NCI-H187 treated with DMSO at 0.1 percent for 48 hours (cell line): ENCODE data around the gene ENDOG.
"Not testable (repeated sequence)": the region's sequence is repeated elsewhere in the genome, so short reads cannot be mapped to it uniquely, and the experiment has no call there.

ENCODE experiments used
- DNase-seq: peaks from one replicate; lab custom pipeline; 2025; lab: John Stamatoyannopoulos, UW

The ENDOG gene

GRCh38 chr9:128828719-128829452 lies 10.6 kb downstream of the ENDOG start:
- no peak for DNase-seq

GRCh38 chr9:128829477-128830251 lies 11.4 kb downstream of the ENDOG start, which contains the start of gene SPOUT1:
SPOUT1 (minus strand) TSS chr9:128829794; CDS start chr9:128829780, 14 bp downstream.
- DNase-seq = peak; percentile 17

DNA sequence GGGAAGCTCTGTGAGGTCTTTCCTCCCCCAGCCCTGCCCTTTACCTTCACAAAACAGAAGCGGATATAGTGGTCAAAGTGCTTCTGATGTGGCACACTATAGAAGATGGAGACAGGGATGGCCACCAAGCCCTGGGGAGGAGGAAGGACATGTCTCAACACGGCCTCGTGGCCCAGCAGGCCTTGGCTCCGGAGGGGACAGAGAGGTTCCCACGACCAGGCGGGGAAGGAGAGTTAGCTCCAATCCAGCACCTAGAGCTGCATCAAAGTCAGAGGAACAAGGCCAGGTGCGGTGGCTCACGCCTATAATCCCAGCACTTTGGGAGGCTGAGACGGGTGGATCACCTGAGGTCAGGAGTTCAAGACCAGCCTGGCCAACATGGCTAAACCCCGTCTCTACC lies 15.4 kb downstream of the ENDOG start:
- no peak for DNase-seq

GRCh38 chr9:128835246-128836210 lies 17.2 kb downstream of the ENDOG start:
- DNase-seq = no peak

DNA sequence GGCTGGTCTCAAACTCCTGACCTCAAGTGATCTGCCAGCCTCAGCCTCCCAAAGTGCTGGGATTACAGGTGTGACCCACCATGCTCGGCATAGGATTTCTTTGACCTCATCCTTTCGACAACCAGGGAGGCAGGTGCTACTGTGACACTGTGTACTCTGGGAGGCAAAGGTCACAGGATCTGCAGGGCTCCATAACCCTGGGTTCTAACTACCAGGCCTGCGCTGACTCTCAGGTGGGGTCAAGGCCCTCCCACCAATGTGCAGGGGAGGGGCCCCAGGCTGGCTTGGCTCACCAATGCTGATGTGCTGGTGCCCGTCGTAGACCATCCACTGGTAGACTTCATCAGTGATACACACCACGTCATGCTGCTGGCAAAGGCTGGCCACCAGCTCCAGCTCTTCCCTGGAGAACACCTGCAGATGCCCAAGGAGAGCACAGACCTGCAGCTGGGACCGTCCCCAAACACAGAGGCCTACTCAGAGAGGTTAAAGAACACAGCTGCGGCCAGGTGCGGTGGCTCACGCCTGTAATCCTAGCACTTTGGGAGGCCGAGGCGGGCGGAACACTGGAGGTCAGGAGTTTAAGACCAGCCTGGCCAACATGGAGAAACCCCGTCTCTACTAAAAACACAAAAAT lies 18.3 kb downstream of the ENDOG start:
- no peak for DNase-seq

DNA sequence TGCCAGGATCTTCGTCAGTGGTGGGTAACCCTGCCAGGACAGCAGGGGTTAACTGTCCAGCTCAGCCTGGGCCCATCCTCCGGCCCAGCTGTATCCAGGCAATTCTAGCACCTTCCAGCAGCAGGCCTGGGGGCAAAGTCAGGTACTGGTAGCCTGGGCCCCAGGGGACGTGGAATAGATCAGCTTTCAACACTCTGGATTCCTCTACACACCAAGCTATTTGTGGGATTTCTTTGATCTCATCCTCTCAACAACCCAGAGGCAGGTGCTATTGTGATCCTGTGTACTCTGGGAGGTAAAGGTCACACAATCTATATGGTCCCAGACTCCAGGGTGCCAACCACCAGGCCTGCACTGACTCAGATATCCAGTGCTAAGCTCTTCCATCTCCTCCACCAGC lies 20.0 kb downstream of the ENDOG start:
- no peak for DNase-seq

DNA sequence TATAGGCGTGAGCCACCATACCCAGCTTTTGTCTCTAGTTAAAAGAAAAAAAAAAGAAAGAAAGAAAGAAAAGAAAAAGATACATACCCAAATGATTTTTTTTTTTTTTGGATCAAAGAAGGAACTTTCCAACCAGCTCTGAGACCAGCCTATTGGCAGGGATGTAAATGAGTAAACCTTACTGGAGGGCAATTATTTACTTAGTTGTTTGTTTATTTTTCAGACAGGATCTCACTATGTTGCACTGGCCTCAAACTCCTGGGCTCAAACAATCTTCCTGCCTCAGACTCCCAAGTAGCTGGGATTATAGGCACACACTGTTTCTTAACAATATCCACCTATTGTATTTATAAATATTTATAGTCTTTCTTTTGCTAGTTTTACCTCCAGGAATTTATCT lies 22.2 kb downstream of the ENDOG start:
- DNase-seq = no peak

DNA sequence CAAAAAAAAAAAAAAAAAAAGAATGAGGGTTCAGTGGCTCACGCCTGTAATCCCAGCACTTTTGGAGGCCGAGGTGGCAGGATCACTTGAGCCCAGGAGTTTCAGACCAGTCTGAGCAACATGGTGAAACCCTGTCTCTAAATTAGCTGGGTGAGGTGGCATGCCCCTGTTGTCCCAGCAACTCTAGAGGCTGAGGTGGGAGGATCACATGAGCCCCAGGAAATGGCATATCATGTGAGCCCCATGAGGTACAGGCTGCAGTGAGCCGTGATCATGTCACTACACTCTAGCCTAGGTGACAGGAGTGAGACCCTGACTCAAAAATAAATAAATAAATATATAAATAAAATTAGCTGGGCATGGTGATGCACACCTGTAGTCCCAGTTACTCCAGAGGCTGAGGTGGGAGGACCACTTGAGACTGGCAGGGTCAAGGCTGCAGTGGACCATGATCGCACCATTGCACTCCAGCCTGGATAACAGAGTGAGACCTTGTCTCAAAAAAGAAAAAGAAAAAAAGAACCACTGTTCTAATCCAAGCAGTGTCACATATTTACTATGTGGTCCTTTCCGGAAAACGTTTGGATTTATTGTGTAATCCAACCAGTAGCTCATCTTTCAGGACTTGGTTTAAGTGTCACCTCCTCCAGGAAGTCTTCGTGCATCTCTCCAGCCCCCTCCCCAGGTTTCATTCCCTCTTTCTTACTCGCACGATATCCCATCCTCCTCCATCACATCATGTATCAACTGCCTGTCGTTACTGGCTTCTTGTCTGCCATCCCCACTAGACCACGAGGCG lies 23.6 kb downstream of the ENDOG start:
- DNase-seq = no peak

DNA sequence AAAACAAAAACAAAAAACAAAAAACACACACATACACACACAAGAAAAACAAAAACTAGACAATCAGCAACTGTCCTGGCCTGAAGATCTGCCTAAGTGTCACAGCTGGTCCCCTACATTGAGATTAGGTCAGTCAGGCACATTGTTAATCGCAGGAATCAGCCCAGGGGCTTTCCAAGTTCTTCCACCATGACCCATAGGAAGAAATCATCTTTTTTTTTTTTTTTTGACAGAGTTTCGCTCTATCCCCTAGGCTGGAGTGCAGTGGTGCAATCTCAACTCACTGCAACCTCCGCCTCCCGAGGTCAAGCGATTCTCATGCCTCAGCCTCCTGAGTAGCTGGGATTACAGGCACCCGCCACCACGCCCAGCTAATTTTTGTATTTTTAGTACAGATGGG lies 24.9 kb downstream of the ENDOG start:
- not testable (repeated sequence) for DNase-seq

- DNase-seq = peak; percentile 9
Observed at GRCh38 chr9:128845186-128845931, 27.1 kb downstream of the ENDOG start.

GRCh38 chr9:128846680-128847030 lies 28.4 kb downstream of the ENDOG start:
- no peak for DNase-seq

GRCh38 chr9:128847803-128848202 lies 29.5 kb downstream of the ENDOG start:
- no peak for DNase-seq

- not testable (repeated sequence) for DNase-seq
Observed at GRCh38 chr9:128851024-128851423, 32.7 kb downstream of the ENDOG start.

DNA sequence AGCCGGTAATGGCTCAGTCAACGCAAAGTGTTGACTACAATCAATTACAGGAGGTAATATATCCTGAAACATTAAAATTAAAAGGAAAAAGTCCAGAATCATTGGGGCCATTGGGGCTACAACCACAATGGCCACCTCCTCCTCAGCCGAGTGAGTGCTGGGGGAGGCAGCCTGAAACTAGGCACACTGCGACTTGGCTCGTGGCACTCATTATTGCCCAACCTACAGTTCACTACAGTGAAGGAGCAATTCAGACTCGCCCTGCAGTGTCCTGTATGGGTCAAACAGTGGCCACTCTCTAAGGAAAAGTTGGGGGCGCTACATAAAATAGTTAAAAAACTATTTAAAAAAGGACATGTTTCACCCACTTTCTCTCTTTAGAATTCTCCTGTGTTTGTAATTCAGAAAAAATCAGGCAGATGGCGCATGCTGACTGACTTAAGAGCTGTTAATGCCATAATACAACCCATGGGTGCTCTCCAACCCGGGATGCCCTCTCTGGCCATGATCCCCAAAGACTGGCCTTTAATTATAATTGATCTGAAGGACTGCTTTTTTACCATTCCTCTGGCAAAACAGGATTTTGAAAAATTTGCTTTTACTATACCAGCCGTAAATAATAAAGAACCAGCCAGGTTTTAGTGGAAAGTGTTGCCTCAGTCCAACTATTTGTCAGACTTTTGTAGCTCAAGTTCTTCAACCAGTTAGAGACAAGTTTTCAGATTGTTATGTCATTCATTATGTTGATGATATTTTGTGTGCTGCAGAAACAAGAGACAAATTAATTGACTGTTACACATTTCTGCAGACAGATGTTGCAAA lies 33.7 kb downstream of the ENDOG start:
- not testable (repeated sequence) for DNase-seq

- DNase-seq = not testable (repeated sequence)
Observed at GRCh38 chr9:128852646-128853045, 34.3 kb downstream of the ENDOG start.

DNA sequence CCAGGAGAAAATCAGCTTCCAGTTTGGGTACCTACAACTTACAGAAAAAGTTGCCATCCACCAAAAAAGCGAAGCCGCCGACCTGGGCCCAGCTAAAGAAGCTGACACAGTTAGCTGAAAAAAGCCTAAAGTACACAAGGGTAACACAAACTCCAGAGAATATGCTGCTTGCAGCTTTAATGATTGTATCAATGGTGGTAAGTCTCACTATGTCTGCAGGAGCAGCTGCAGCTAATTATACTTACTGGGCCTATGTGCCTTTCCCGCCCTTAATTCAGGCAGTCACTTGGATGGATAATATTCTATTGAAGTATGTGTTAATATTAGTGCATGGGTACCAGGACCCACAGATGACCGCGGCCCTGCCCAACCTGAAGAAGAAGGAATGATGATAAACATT lies 36.2 kb downstream of the ENDOG start:
- DNase-seq = not testable (repeated sequence)

DNA sequence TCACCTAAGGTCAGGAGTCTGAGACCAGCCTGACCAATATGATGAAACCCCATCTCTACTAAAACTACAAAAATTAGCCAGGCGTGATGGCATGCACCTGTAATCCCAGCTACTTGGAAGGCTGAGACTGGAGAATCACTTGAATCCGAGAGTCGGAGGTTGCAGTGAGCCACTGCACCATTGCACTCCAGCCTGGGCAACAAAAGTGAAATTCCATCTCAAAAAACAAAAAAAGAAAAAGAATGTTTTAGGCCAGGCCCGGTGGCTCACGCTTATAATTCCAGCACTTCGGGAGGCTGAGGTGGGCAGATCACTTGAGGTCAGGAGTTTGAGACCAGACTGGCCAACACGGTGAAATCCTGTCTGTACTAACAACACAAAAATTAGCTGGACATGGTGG lies 40.2 kb downstream of the ENDOG start:
- DNase-seq = not testable (repeated sequence)

- DNase-seq = no peak
Observed at GRCh38 chr9:128860937-128861336, 42.6 kb downstream of the ENDOG start.

- DNase-seq = no peak
Observed at GRCh38 chr9:128861501-128861900, 43.2 kb downstream of the ENDOG start.
